HEK293 (cell line): ENCODE data around the gene WAPL.
A peak's percentile ranks its signal among the peaks of the same experiment; 100 is the strongest.

Experiments used
- CTCF ChIA-PET: fragments of 350-600 bp; formaldehyde crosslinking; extraction: SDS; loops from one replicate; lab custom pipeline; 2021; ENCODE audit warnings: antibody characterized with exemption; lab: Yijun Ruan, JAX
- POLR2A ChIA-PET: fragments of 300-600 bp; formaldehyde crosslinking; extraction: SDS; loops from one replicate; lab custom pipeline; 2020; ENCODE audit warnings: antibody characterized with exemption, inconsistent platforms; lab: Yijun Ruan, JAX
- H3K27ac ChIP-seq: fragments of 200-500 bp; sonication (Bioruptor generic); 2 replicates; pipeline ENCODE4 v1.5.1; 2014; ENCODE audit warnings: low read depth, low read length, control low read depth, inconsistent platforms; ENCODE audit errors: extremely low read depth
- H3K36me3 ChIP-seq, 2 experiments: fragments of 200-500 bp in 1 of 2; sonication (Bioruptor generic) in 1 of 2; 1 replicate in 1 of 2; 2 replicates in 1 of 2; pipeline ENCODE4 v1.5.1; 2014 to 2017; ENCODE audit warnings: inconsistent platforms in 2 of 2, low read length in 2 of 2; ENCODE audit not compliant: control insufficient read depth in 2 of 2, insufficient read depth in 1 of 2
- H3K4me1 ChIP-seq: fragments of 200-500 bp; sonication (Bioruptor generic); 2 replicates; pipeline ENCODE4 v1.5.1; 2014; ENCODE audit warnings: mild to moderate bottlenecking, low read length, inconsistent platforms; ENCODE audit not compliant: control insufficient read depth, insufficient read depth
- H3K4me3 ChIP-seq: 2 replicates; pipeline ENCODE4 v1.5.1; 2011; ENCODE audit warnings: low read depth, mild to moderate bottlenecking, control low read depth, low read length, moderate library complexity
- H3K9me3 ChIP-seq: fragments of 200-500 bp; sonication (Bioruptor generic); 2 replicates; pipeline ENCODE4 v1.5.1; 2014; ENCODE audit warnings: low read depth, low read length, inconsistent platforms; ENCODE audit not compliant: control insufficient read depth, insufficient read depth
- HIC1 ChIP-seq: fragments of 450-650 bp; formaldehyde crosslinking; IDR thresholded peaks from 2 replicates; pipeline ENCODE4 v1.5.1; 2016; ENCODE audit warnings: missing biosample characterization, missing genetic modification characterization
- KLF10 ChIP-seq: fragments of 450-650 bp; IDR thresholded peaks from 2 replicates; pipeline ENCODE4 v1.5.1; 2018; ENCODE audit warnings: missing biosample characterization, mild to moderate bottlenecking, missing genetic modification characterization
- KLF17 ChIP-seq: fragments of 450-650 bp; formaldehyde crosslinking; IDR thresholded peaks from 2 replicates; pipeline ENCODE4 v1.5.1; 2016; ENCODE audit warnings: missing biosample characterization, missing genetic modification characterization
- SCRT1 ChIP-seq: fragments of 450-650 bp; formaldehyde crosslinking; IDR thresholded peaks from 2 replicates; pipeline ENCODE4 v1.5.1; 2016; ENCODE audit warnings: missing biosample characterization, missing genetic modification characterization, borderline replicate concordance
- SCRT2 ChIP-seq: fragments of 450-650 bp; formaldehyde crosslinking; IDR thresholded peaks from 2 replicates; pipeline ENCODE4 v1.5.1; 2016; ENCODE audit warnings: missing biosample characterization, missing genetic modification characterization
- ZFP41 ChIP-seq: fragments of 450-650 bp; formaldehyde crosslinking; IDR thresholded peaks from 2 replicates; pipeline ENCODE4 v1.5.1; 2016; ENCODE audit warnings: missing biosample characterization, missing genetic modification characterization, borderline replicate concordance
- ZNF132 ChIP-seq: fragments of 450-650 bp; formaldehyde crosslinking; IDR thresholded peaks from 2 replicates; pipeline ENCODE4 v1.5.1; 2017; ENCODE audit warnings: missing biosample characterization, missing genetic modification characterization, borderline replicate concordance
- ZNF133 ChIP-seq: fragments of 450-650 bp; formaldehyde crosslinking; IDR thresholded peaks from 2 replicates; pipeline ENCODE4 v1.5.1; 2016; ENCODE audit warnings: missing biosample characterization, missing genetic modification characterization
- ZNF169 ChIP-seq: fragments of 450-650 bp; formaldehyde crosslinking; IDR thresholded peaks from 2 replicates; pipeline ENCODE4 v1.5.1; 2016; ENCODE audit warnings: missing biosample characterization, missing genetic modification characterization
- ZNF18 ChIP-seq: fragments of 450-650 bp; formaldehyde crosslinking; IDR thresholded peaks from 2 replicates; pipeline ENCODE4 v1.5.1; 2016; ENCODE audit warnings: missing biosample characterization, missing genetic modification characterization
- ZNF214 ChIP-seq: fragments of 450-650 bp; formaldehyde crosslinking; IDR thresholded peaks from 2 replicates; pipeline ENCODE4 v1.5.1; 2017; ENCODE audit warnings: missing biosample characterization, mild to moderate bottlenecking, missing genetic modification characterization, borderline replicate concordance
- ZNF473 ChIP-seq: fragments of 450-650 bp; formaldehyde crosslinking; IDR thresholded peaks from 2 replicates; pipeline ENCODE4 v1.5.1; 2017; ENCODE audit warnings: missing biosample characterization, missing genetic modification characterization
- ZNF521 ChIP-seq: fragments of 450-650 bp; formaldehyde crosslinking; IDR thresholded peaks from 2 replicates; pipeline ENCODE4 v1.5.1; 2017; ENCODE audit warnings: missing biosample characterization, mild to moderate bottlenecking, missing genetic modification characterization
- ZNF596 ChIP-seq: fragments of 450-650 bp; IDR thresholded peaks from 2 replicates; pipeline ENCODE4 v1.5.0; 2018; ENCODE audit warnings: missing biosample characterization, mild to moderate bottlenecking, missing genetic modification characterization, moderate library complexity
- ZNF677 ChIP-seq: fragments of 450-650 bp; IDR thresholded peaks from 2 replicates; pipeline ENCODE4 v1.5.0; 2018; ENCODE audit warnings: missing biosample characterization, mild to moderate bottlenecking, missing genetic modification characterization, moderate library complexity
- ZNF704 ChIP-seq: fragments of 450-650 bp; formaldehyde crosslinking; IDR thresholded peaks from 2 replicates; pipeline ENCODE4 v1.5.1; 2016; ENCODE audit warnings: missing biosample characterization, missing genetic modification characterization
- ZNF777 ChIP-seq: fragments of 450-650 bp; formaldehyde crosslinking; IDR thresholded peaks from 2 replicates; pipeline ENCODE4 v1.5.1; 2017; ENCODE audit warnings: missing biosample characterization, missing genetic modification characterization, borderline replicate concordance
- ZSCAN30 ChIP-seq: fragments of 450-650 bp; IDR thresholded peaks from 2 replicates; pipeline ENCODE4 v1.5.1; 2018; ENCODE audit warnings: missing biosample characterization, mild to moderate bottlenecking, missing genetic modification characterization, moderate library complexity
- TF ChIP-seq, protein P1 (sequence below): fragments of 450-650 bp; formaldehyde crosslinking; IDR thresholded peaks from 2 replicates; pipeline ENCODE4 v1.5.1; 2016; ENCODE audit warnings: missing biosample characterization, missing genetic modification characterization

The WAPL gene

DNA sequence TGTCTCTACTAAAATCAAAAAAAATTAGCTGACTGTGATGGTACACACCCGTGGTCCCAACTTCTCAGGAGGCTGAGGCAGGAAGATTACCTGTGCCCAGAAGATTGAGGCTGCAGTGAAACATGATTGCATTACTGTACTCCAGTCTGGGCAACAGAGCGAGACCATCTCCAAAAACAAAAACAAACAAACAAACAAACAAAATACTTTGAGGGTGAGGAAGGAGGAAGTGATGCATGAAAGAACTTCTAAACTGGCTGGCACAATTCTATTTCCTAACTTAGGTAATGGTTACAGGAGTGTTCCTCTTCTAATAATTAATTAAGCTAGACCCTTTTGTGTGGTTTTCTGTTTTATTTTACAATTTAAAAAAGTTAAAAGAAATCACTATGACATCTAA, 15.5 kb downstream of the WAPL start:
- Histone ChIP-seq H3K4me1 (peaks cover 8% of the 10 kb centered on the region), H3K27ac (no peak overlapping the region), H3K9me3 (no peaks in the 10 kb centered on the region), H3K36me3 (peaks cover 30 to 34% of the 10 kb centered on the region in 2 experiments), H3K4me3 (no peak overlapping the region)
- POLR2A ChIA-PET: interaction anchor here (0.7 to 1.5 kb wide), 2 partner anchors 13 to 19 kb away, joined by 3 to 4 read pairs; no protein-coding TSS in a partner anchor
- TF ChIP-seq SCRT1: no peak
- no peak for TF ChIP-seq ZNF521 (tag by site-specific recombination)
- no peak for TF ChIP-seq ZNF214
- no peak for TF ChIP-seq ZFP41
- TF ChIP-seq ZNF473 (tag by site-specific recombination): no peak
- no peak for TF ChIP-seq ZNF169
- no peak for TF ChIP-seq ZNF132
- no peak for TF ChIP-seq ZNF704 (tag by site-specific recombination)
- no peak for TF ChIP-seq ZNF596
- no peak for TF ChIP-seq ZNF777 (tag by site-specific recombination)
- TF ChIP-seq ZNF677: no peak
- no peak for TF ChIP-seq SCRT2 (tag by site-specific recombination)
- CTCF ChIA-PET: no interaction called here

DNA sequence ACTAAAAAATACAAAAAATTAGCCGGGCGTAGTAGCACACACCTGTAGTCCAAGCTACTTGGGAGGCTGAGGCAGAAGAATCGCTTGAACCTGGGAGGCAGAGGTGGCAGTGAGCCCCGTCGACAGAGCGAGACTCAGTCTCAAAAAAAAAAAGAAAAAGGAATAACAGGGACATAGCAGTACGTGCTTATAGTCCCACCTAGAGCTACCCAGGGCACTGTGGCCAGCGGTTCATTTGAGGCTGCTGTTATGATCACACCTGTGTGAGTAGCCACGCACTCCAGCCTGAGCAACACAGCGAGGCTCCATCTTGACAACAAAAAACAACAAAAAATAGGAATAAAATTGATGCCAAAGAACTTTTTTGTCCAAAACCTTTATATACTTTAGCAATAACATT, 17.1 kb downstream of the WAPL start:
- Histone ChIP-seq H3K36me3 (peaks cover 29 to 39% of the 10 kb centered on the region in 2 experiments), H3K9me3 (no peaks in the 10 kb centered on the region), H3K27ac (no peak overlapping the region), H3K4me3 (no peak overlapping the region), H3K4me1 (peaks cover 12% of the 10 kb centered on the region)
- ChIA-PET POLR2A (interaction anchor here (0.7 kb wide), 1 partner anchor 24 kb away, joined by 3 read pairs; no protein-coding TSS in a partner anchor), CTCF (interaction anchor here (0.6 kb wide), 1 partner anchor 879 kb away, joined by 5 read pairs; no protein-coding TSS in a partner anchor)
- TF ChIP-seq HIC1 (tag by site-specific recombination): no peak
- TF ChIP-seq SCRT1: peak; percentile 53; the same call in 1 of the 2 replicates
- TF ChIP-seq, protein P1, sequence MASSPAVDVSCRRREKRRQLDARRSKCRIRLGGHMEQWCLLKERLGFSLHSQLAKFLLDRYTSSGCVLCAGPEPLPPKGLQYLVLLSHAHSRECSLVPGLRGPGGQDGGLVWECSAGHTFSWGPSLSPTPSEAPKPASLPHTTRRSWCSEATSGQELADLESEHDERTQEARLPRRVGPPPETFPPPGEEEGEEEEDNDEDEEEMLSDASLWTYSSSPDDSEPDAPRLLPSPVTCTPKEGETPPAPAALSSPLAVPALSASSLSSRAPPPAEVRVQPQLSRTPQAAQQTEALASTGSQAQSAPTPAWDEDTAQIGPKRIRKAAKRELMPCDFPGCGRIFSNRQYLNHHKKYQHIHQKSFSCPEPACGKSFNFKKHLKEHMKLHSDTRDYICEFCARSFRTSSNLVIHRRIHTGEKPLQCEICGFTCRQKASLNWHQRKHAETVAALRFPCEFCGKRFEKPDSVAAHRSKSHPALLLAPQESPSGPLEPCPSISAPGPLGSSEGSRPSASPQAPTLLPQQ (tag by site-specific recombination): no peak
- no peak for TF ChIP-seq KLF10
- TF ChIP-seq ZNF18 (tag by site-specific recombination): peak; percentile 60; the same call in 1 of the 2 replicates

DNA sequence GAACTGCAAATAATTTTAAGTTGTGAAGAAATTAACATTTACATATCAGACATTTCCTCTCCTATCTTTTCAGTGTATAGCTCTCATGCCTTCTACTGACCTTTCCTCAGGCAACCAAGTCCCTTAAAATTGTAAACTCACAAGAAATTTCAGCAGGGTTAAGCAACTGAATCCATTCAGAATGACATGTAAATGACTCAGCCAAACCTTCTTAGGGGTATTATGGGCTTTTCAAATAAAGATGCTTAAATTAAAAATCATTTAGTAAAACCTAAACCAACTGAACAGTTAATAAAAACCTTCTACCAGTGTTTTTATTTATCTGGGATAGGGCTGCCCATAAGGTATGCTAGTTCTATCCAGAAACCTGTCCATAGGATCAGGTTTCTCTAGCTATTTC, 20.7 kb downstream of the WAPL start:
- H3K9me3 ChIP-seq: no peaks in the 10 kb centered on the region
- H3K36me3 ChIP-seq: peaks cover 35 to 65% of the 10 kb centered on the region in 2 experiments
- no peak overlapping the region for H3K27ac ChIP-seq
- POLR2A ChIA-PET: no interaction called here
- CTCF ChIA-PET: no interaction called here
- H3K4me1 ChIP-seq: peaks cover 6% of the 10 kb centered on the region
- H3K4me3 ChIP-seq: no peak overlapping the region
- TF ChIP-seq ZSCAN30 (tag by site-specific recombination) (no peak), KLF17 (tag by site-specific recombination) (no peak), ZNF133 (tag by site-specific recombination) (no peak), ZNF777 (tag by site-specific recombination) (no peak)
- TF ChIP-seq, protein P1 (tag by site-specific recombination): no peak
